ENCODE data around the gene POLE.

DNA sequence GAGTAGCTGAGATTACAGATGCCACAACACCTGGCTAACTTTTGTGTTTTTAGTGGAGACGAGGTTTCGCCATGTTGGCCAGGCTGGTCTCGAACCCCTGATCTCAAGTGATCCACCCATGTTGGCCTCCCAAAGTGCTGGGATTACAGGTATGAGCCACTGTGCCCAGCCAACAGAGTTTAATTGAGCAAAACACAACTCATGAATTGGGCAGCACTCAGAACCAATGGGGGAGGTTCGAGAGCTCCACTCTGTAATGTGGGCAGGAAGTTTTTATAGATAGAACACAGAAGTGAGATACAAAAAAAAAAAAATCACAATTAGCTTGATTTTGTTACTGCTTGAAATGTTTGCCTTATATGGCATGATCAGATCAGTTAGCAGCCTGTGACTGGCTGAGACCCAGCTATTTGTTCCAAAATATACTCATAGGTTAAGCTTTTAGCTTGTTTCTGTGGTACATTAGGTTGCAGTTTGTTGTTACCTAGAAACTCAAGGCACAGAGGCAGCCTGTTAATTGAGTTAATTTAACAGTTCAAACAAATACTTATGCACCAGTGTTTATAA, 69.9 kb downstream of the POLE start:
- no peak for TF ChIP-seq POLR2A (IDR thresholded peaks at IDR 0.05; ENCODE audit: low read depth, low read length)
- TF ChIP-seq POLR2AphosphoS5 (IDR thresholded peaks at IDR 0.05; ENCODE audit: low read depth, low read length) = no peak
